ENCODE data around the gene CBLL1.

The CBLL1 gene

GRCh38 chr7:107743567-107744344 lies at the start of gene CBLL1:
Gene CBLL1 (plus strand): TSS chr7:107744142. CDS start chr7:107744164, 22 bp downstream.
- peak; percentile 96 for DNase-seq (ENCODE audit: low read depth)

GRCh38 chr7:107694386-107694785 lies 49.6 kb upstream of the CBLL1 start:
- DNase-seq (ENCODE audit: low read depth): no peak

GRCh38 chr7:107696330-107696946 lies 47.5 kb upstream of the CBLL1 start:
- no peak for DNase-seq (ENCODE audit: low read depth)

GRCh38 chr7:107697321-107698049 lies 46.5 kb upstream of the CBLL1 start:
- no peak for DNase-seq (ENCODE audit: low read depth)

GRCh38 chr7:107700570-107700969 lies 43.4 kb upstream of the CBLL1 start:
- no peak for DNase-seq (ENCODE audit: low read depth)

- no peak for DNase-seq (ENCODE audit: low read depth)
These were observed 42.8 kb upstream of the CBLL1 start for GRCh38 chr7:107701191-107701590.

- no peak for DNase-seq (ENCODE audit: low read depth)
These were observed 40.7 kb upstream of the CBLL1 start for GRCh38 chr7:107703219-107703618.

GRCh38 chr7:107703872-107704271 lies 40.1 kb upstream of the CBLL1 start:
- DNase-seq (ENCODE audit: low read depth): no peak

- DNase-seq (ENCODE audit: low read depth): no peak
These were observed 35.0 kb upstream of the CBLL1 start for GRCh38 chr7:107708956-107709355.

GRCh38 chr7:107711301-107711700 lies 32.6 kb upstream of the CBLL1 start:
- DNase-seq (ENCODE audit: low read depth): no peak

GRCh38 chr7:107712025-107712424 lies 31.9 kb upstream of the CBLL1 start:
- DNase-seq (ENCODE audit: low read depth): no peak

- no peak for DNase-seq (ENCODE audit: low read depth)
These were observed 31.0 kb upstream of the CBLL1 start for GRCh38 chr7:107712896-107713295.

GRCh38 chr7:107715531-107715930 lies 28.4 kb upstream of the CBLL1 start:
- no peak for DNase-seq (ENCODE audit: low read depth)

GRCh38 chr7:107718456-107719193 lies 25.3 kb upstream of the CBLL1 start:
- no peak for DNase-seq (ENCODE audit: low read depth)

GRCh38 chr7:107721286-107721685 lies 22.7 kb upstream of the CBLL1 start:
- no peak for DNase-seq (ENCODE audit: low read depth)

GRCh38 chr7:107723255-107723654 lies 20.7 kb upstream of the CBLL1 start:
- no peak for DNase-seq (ENCODE audit: low read depth)

- DNase-seq (ENCODE audit: low read depth): peak; percentile 14
These were observed 18.7 kb upstream of the CBLL1 start for GRCh38 chr7:107725138-107725740.

- no peak for DNase-seq (ENCODE audit: low read depth)
These were observed 17.4 kb upstream of the CBLL1 start for GRCh38 chr7:107726356-107727130.

GRCh38 chr7:107728276-107728675 lies 15.7 kb upstream of the CBLL1 start:
- no peak for DNase-seq (ENCODE audit: low read depth)

- peak; percentile 55 for DNase-seq (ENCODE audit: low read depth)
These were observed 1.0 kb upstream of the CBLL1 start for GRCh38 chr7:107742678-107743566.
